HepG2 (cell line): ENCODE measurements around the gene TSPAN2. TPM values are rescaled to one million over a fixed set of nuclear protein-coding genes. Genes with fewer than 3 reads are reported as not detected.

ENCODE experiments used
- ATAC-seq: fragments of 200-7000 bp; cut with Tn5 transposase; 3 replicates; pipeline ENCODE4 v1.9.1; 2020; ENCODE audit warnings: mild to moderate bottlenecking, moderate library complexity
- BruUV-seq: library from RNA; stranded (reverse); fragments of 400-500 nt; replicated peaks from 2 replicates; lab custom pipeline; 2021; lab: Mats Ljungman, UMichigan
- CTCF ChIA-PET: fragments of 300-600 bp; formaldehyde crosslinking; extraction: SDS; loops from one replicate; lab custom pipeline; 2021; ENCODE audit warnings: low total read pairs, inconsistent platforms, low intra/inter-chr PET ratio; lab: Yijun Ruan, JAX
- POLR2A ChIA-PET: fragments of 350-600 bp; sonication (Branson Sonifier 250); formaldehyde crosslinking; loops from one replicate; lab custom pipeline; 2020; ENCODE audit warnings: antibody characterized with exemption, inconsistent platforms; lab: Yijun Ruan, JAX
- DNase-seq: peaks from one replicate; pipeline ENCODE4 v3.0.0-alpha.2; 2015; ENCODE audit warnings: low spot score
- FAIRE-seq: peaks from 3 replicates; lab custom pipeline; 2011; peaks lifted over from hg19 to GRCh38; lab: Jason Lieb, UNC
- H2AFZ ChIP-seq: one replicate; pipeline ENCODE4 v1.6.1; 2011; ENCODE audit warnings: low read length, inconsistent platforms
- H3K27ac ChIP-seq: fragments of 300-600 bp; 3 replicates; pipeline ENCODE4 v1.8.0; 2011; ENCODE audit warnings: mixed run types, mild to moderate bottlenecking, mixed read lengths, low read length, inconsistent platforms; ENCODE audit not compliant: insufficient read depth; ENCODE audit errors: extremely low read length
- H3K27me3 ChIP-seq, 2 experiments: fragments of 200-600 bp in 1 of 2; 2 replicates in 1 of 2; 3 replicates in 1 of 2; pipeline versions ENCODE4 v1.6.0 to v1.8.0; 2011; ENCODE audit warnings: low read length in 2 of 2, mild to moderate bottlenecking in 2 of 2, moderate library complexity in 2 of 2, inconsistent platforms in 1 of 2; ENCODE audit not compliant: insufficient read depth in 2 of 2, control insufficient read depth in 1 of 2
- H3K36me3 ChIP-seq, 2 experiments: fragments of 200-600 bp in 1 of 2; replicated peaks in 1 of 2; 2 replicates in 1 of 2; 3 replicates in 1 of 2; pipeline versions ENCODE4 v1.5.1 to v1.8.0; 2011; ENCODE audit warnings: low read length in 2 of 2, inconsistent platforms in 1 of 2; ENCODE audit not compliant: insufficient read depth in 2 of 2, control insufficient read depth in 1 of 2
- H3K4me1 ChIP-seq: 2 replicates; pipeline ENCODE4 v1.5.1; 2012; ENCODE audit warnings: low read length, inconsistent platforms; ENCODE audit not compliant: insufficient read depth
- H3K4me2 ChIP-seq: 2 replicates; pipeline ENCODE4 v1.6.0; 2011; ENCODE audit warnings: low read depth, low read length, inconsistent platforms
- H3K4me3 ChIP-seq, 3 experiments: fragments of 200-600 bp in 1 of 3; sonication (generic), shearing (Covaris generic) in 1 of 3; replicated peaks in 1 of 3; 2 replicates each; pipeline ENCODE4 v1.5.1; 2011 to 2016; ENCODE audit warnings: low read length in 3 of 3, inconsistent platforms in 2 of 3, low read depth in 2 of 3, mild to moderate bottlenecking in 2 of 3, control low read depth in 1 of 3, mixed read lengths in 1 of 3; ENCODE audit not compliant: insufficient read depth in 1 of 3
- H3K79me2 ChIP-seq: one replicate; pipeline ENCODE4 v1.6.1; 2011; ENCODE audit warnings: low read length, inconsistent platforms; ENCODE audit not compliant: insufficient read depth
- H3K9ac ChIP-seq: 2 replicates; pipeline ENCODE4 v1.6.0; 2011; ENCODE audit warnings: mild to moderate bottlenecking, low read depth, low read length, inconsistent platforms; ENCODE audit not compliant: insufficient read depth
- H3K9me3 ChIP-seq: 2 replicates; pipeline ENCODE4 v1.5.1; 2012; ENCODE audit warnings: mild to moderate bottlenecking, low read length
- H4K20me1 ChIP-seq: 2 replicates; pipeline ENCODE4 v1.6.0; 2011; ENCODE audit warnings: inconsistent platforms, mild to moderate bottlenecking, low read length, moderate library complexity; ENCODE audit not compliant: insufficient read depth
- ARNT2 ChIP-seq: sonication (generic); formaldehyde crosslinking; IDR thresholded peaks from 2 replicates; pipeline ENCODE4 v1.8.0; 2022; ENCODE audit warnings: mild to moderate bottlenecking, low read depth, missing genetic modification reagents, moderate library complexity
- FOXA1 ChIP-seq, 2 experiments: fragments of 450-650 bp in 1 of 2; sonication (generic) in 1 of 2; formaldehyde crosslinking in 1 of 2; IDR thresholded peaks; 2 replicates each; pipeline versions ENCODE4 v1.4.0 to v1.6.1; 2016 to 2020; ENCODE audit warnings: missing genetic modification reagents in 1 of 2
- NFE2L1 ChIP-seq: sonication (generic); formaldehyde crosslinking; IDR thresholded peaks from 2 replicates; pipeline ENCODE4 v1.4.0; 2020; ENCODE audit warnings: missing genetic modification reagents, mild to moderate bottlenecking, borderline replicate concordance
- RAD21 ChIP-seq: fragments of 450-650 bp; formaldehyde crosslinking; IDR thresholded peaks from 2 replicates; pipeline ENCODE4 v1.5.0; 2020; ENCODE audit warnings: mild to moderate bottlenecking
- REXO4 ChIP-seq: sonication (generic); formaldehyde crosslinking; IDR thresholded peaks from 2 replicates; pipeline ENCODE4 v1.8.0; 2022; ENCODE audit warnings: missing genetic modification reagents, mild to moderate bottlenecking, borderline replicate concordance
- RFX5 ChIP-seq: IDR thresholded peaks from 2 replicates; pipeline ENCODE4 v1.6.1; 2011; ENCODE audit warnings: low read depth, low read length, improper control_type of control experiment
- SALL1 ChIP-seq: sonication (generic); formaldehyde crosslinking; IDR thresholded peaks from 2 replicates; pipeline ENCODE4 v1.8.0; 2022; ENCODE audit warnings: mild to moderate bottlenecking, missing genetic modification reagents
- SIX1 ChIP-seq: sonication (generic); formaldehyde crosslinking; IDR thresholded peaks from 2 replicates; pipeline ENCODE4 v1.4.0; 2020; ENCODE audit warnings: missing genetic modification reagents, borderline replicate concordance
- SMC3 ChIP-seq: IDR thresholded peaks from 2 replicates; pipeline ENCODE4 v1.6.1; 2011; ENCODE audit warnings: low read length, improper control_type of control experiment
- STAG1 ChIP-seq: sonication (generic); formaldehyde crosslinking; IDR thresholded peaks from 2 replicates; pipeline ENCODE4 v1.4.0; 2020; ENCODE audit warnings: missing genetic modification reagents
- TBP ChIP-seq: sonication (generic); formaldehyde crosslinking; IDR thresholded peaks from 2 replicates; pipeline ENCODE4 v1.5.0; 2020; ENCODE audit warnings: missing genetic modification reagents
- TMF1 ChIP-seq: sonication (generic); formaldehyde crosslinking; IDR thresholded peaks from 2 replicates; pipeline ENCODE4 v1.8.1; 2022; ENCODE audit warnings: low read depth, missing genetic modification reagents
- YY1 ChIP-seq: IDR thresholded peaks from 2 replicates; pipeline ENCODE4 v1.6.1; 2011; ENCODE audit warnings: low read length, low read depth, moderate library complexity, mild to moderate bottlenecking; ENCODE audit not compliant: insufficient read depth, insufficient replicate concordance
- ZFP36L2 ChIP-seq: sonication (generic); formaldehyde crosslinking; IDR thresholded peaks from 2 replicates; pipeline ENCODE4 v1.4.0; 2020; ENCODE audit warnings: missing genetic modification reagents
- ZMYM4 ChIP-seq: sonication (generic); formaldehyde crosslinking; IDR thresholded peaks from 2 replicates; pipeline ENCODE4 v1.8.1; 2023; ENCODE audit warnings: mild to moderate bottlenecking, missing genetic modification reagents
- ZNF546 ChIP-seq: sonication (generic); formaldehyde crosslinking; conservative IDR thresholded peaks from 2 replicates; pipeline ENCODE4 v1.8.1; 2023; ENCODE audit warnings: mild to moderate bottlenecking, missing genetic modification reagents
- ZNF572 ChIP-seq: sonication (generic); formaldehyde crosslinking; IDR thresholded peaks from 2 replicates; pipeline ENCODE4 v1.5.1; 2020; ENCODE audit warnings: mild to moderate bottlenecking, missing genetic modification reagents
- ZNF605 ChIP-seq: sonication (generic); formaldehyde crosslinking; IDR thresholded peaks from 2 replicates; pipeline ENCODE4 v1.8.0; 2022; ENCODE audit warnings: mild to moderate bottlenecking, missing genetic modification reagents
- WGBS: methylation state at CpG from one replicate; pipeline ENCODE4 v1.1.6; 2017; ENCODE audit warnings: low lambda C conversion rate; 5-methylcytosine and 5-hydroxymethylcytosine counted together
- in situ Hi-C: cut with HindIII; loops from 2 replicates; pipeline ENCODE4 v1.10.0; 2017; ENCODE audit warnings: low pct_unique_long_range_greater_than_20kb; ENCODE audit not compliant: extremely low pct_ligation_motif_present
- intact Hi-C: fragments of 100-400 bp; cut with micrococcal nuclease; formaldehyde crosslinking; loops from one replicate; pipeline ENCODE4 v1.10.0; 2022; ENCODE audit not compliant: unreplicated experiment
- polyA plus RNA-seq, 8 experiments: library from polyadenylated mRNA; depleted of rRNA in 3 of 8; stranded (reverse) in 7 of 8; unstranded in 1 of 8; fragments of >200 nt; fragmentation: Illumina TruSeq in 4 of 8; extraction: Trizol in 4 of 8; gene quantifications; 2 replicates each; pipeline versions ENCODE4 v1.2.1 to v1.2.3, GENCODE V29; 2011 to 2016; ENCODE audit warnings: low read depth in 4 of 8, missing spikeins in 1 of 8, mixed read lengths in 1 of 8; ENCODE audit not compliant: insufficient read depth in 1 of 8
- total RNA-seq, 5 experiments: library from RNA; depleted of rRNA; stranded (reverse); fragments of >200 nt; fragmentation: Illumina TruSeq; extraction: Trizol; gene quantifications; 2 replicates each; pipeline ENCODE4 v1.2.3, GENCODE V29; 2016; ENCODE audit warnings: low read depth in 1 of 5
- TF ChIP-seq, protein P1 (sequence below): IDR thresholded peaks from 2 replicates; pipeline ENCODE4 v1.6.1; 2018; ENCODE audit warnings: missing genetic modification reagents
- TF ChIP-seq, protein P2 (sequence below): IDR thresholded peaks from 2 replicates; pipeline ENCODE4 v1.6.1; 2016; ENCODE audit warnings: low read depth, control low read depth
- TF ChIP-seq, protein P3 (sequence below): IDR thresholded peaks from 2 replicates; pipeline ENCODE4 v1.6.1; 2016; ENCODE audit warnings: missing compliant biosample characterization, missing genetic modification reagents, borderline replicate concordance
- TF ChIP-seq, protein P4 (sequence below): conservative IDR thresholded peaks from 2 replicates; pipeline ENCODE4 v1.6.1; 2018; ENCODE audit warnings: missing genetic modification reagents

The TSPAN2 gene
- total and polyA plus RNA-seq, 2 of the 13 experiments (the other 11 are each of a cell fraction or from before 2014, with no cell fraction given) = not detected

DNA sequence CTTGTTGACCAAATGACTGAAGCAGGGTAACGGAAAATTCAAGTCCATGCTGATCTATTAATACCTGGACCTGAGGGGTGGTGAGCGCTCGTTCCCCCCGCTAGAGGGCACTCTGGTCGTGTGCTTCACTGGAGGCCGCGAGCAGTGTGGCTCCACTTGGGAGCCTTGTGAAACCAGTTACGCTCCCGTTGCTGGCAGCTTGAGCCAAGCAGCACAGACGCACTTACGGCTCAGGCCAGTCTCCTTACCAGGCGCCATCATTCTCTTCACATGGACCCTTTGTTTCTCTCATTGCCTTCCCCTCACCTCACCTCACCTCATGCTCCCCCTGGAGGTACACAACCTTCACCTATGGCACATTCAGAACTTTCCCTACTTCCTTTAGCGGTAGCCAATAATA is 49.7 kb upstream of the TSPAN2 start:
- Histone ChIP-seq H3K9me3 (no peaks in the 10 kb centered on the region), H3K27me3 (no peaks in the 10 kb centered on the region), H3K36me3 (no peaks in the 10 kb centered on the region), H3K27ac (no peak overlapping the region), H4K20me1 (no peaks in the 10 kb centered on the region), H2AFZ (no peak overlapping the region), H3K79me2 (no peaks in the 10 kb centered on the region), H3K9ac (no peak overlapping the region), H3K4me2 (peak overlapping the region; percentile 48), H3K4me1 (no peaks in the 10 kb centered on the region), H3K4me3 (no peak overlapping the region)
- POLR2A ChIA-PET = no interaction called here
- CTCF ChIA-PET = interaction anchor here (1.4 to 2.1 kb wide), 4 partner anchors 331 to 457 kb away, joined by 3 to 23 read pairs (median 14); no protein-coding TSS in a partner anchor
- no TSS peak for BruUV-seq
- 32% methylated on average over 5 of the region's 13 CpGs for WGBS
- intact Hi-C loops (loop anchor here (1.0 kb wide), 1 partner anchor 455 kb away; no protein-coding TSS in a partner anchor), in situ Hi-C loops (loop anchor here (5.0 kb wide), 2 partner anchors 328 to 458 kb away; no protein-coding TSS in a partner anchor)
- FAIRE-seq (peak; percentile 70), DNase-seq (peak; percentile 63), ATAC-seq (peak; percentile 100)
- TF ChIP-seq, protein P1, sequence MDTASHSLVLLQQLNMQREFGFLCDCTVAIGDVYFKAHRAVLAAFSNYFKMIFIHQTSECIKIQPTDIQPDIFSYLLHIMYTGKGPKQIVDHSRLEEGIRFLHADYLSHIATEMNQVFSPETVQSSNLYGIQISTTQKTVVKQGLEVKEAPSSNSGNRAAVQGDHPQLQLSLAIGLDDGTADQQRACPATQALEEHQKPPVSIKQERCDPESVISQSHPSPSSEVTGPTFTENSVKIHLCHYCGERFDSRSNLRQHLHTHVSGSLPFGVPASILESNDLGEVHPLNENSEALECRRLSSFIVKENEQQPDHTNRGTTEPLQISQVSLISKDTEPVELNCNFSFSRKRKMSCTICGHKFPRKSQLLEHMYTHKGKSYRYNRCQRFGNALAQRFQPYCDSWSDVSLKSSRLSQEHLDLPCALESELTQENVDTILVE (CRISPR knock-in tag) = no peak
- TF ChIP-seq ZNF605 (no peak), FOXA1 (IDR thresholded peaks at IDR 0.05) (no peak), FOXA1 (CRISPR knock-in tag; IDR thresholded peaks at IDR 0.05) (no peak), TMF1 (no peak), ARNT2 (no peak), ZMYM4 (CRISPR knock-in tag) (no peak), SMC3 (peak; percentile 77), SIX1 (no peak), NFE2L1 (CRISPR knock-in tag) (no peak), RAD21 (peak; percentile 88), YY1 (peak; percentile 34), RFX5 (peak; percentile 36; the same call in 1 of the 2 replicates), REXO4 (CRISPR knock-in tag) (no peak), ZNF546 (CRISPR knock-in tag) (no peak), TBP (CRISPR knock-in tag) (no peak), ZNF572 (CRISPR knock-in tag) (no peak), ZFP36L2 (CRISPR knock-in tag) (no peak), STAG1 (peak; percentile 90), SALL1 (CRISPR knock-in tag) (peak; percentile 20; the same call in 1 of the 2 replicates)
- TF ChIP-seq, protein P2, sequence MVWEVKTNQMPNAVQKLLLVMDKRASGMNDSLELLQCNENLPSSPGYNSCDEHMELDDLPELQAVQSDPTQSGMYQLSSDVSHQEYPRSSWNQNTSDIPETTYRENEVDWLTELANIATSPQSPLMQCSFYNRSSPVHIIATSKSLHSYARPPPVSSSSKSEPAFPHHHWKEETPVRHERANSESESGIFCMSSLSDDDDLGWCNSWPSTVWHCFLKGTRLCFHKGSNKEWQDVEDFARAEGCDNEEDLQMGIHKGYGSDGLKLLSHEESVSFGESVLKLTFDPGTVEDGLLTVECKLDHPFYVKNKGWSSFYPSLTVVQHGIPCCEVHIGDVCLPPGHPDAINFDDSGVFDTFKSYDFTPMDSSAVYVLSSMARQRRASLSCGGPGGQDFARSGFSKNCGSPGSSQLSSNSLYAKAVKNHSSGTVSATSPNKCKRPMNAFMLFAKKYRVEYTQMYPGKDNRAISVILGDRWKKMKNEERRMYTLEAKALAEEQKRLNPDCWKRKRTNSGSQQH = no peak
- TF ChIP-seq, protein P3, sequence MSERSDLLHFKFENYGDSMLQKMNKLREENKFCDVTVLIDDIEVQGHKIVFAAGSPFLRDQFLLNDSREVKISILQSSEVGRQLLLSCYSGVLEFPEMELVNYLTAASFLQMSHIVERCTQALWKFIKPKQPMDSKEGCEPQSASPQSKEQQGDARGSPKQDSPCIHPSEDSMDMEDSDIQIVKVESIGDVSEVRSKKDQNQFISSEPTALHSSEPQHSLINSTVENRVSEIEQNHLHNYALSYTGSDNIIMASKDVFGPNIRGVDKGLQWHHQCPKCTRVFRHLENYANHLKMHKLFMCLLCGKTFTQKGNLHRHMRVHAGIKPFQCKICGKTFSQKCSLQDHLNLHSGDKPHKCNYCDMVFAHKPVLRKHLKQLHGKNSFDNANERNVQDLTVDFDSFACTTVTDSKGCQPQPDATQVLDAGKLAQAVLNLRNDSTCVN (CRISPR knock-in tag) = 0 out of 2 replicates have a peak, but pooled peaks have one; percentile 43
- TF ChIP-seq, protein P4, sequence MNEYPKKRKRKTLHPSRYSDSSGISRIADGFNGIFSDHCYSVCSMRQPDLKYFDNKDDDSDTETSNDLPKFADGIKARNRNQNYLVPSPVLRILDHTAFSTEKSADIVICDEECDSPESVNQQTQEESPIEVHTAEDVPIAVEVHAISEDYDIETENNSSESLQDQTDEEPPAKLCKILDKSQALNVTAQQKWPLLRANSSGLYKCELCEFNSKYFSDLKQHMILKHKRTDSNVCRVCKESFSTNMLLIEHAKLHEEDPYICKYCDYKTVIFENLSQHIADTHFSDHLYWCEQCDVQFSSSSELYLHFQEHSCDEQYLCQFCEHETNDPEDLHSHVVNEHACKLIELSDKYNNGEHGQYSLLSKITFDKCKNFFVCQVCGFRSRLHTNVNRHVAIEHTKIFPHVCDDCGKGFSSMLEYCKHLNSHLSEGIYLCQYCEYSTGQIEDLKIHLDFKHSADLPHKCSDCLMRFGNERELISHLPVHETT (CRISPR knock-in tag) = no peak
